A549 (cell line): ENCODE data around the gene PIAS4. TPM values are rescaled to one million over a fixed set of nuclear protein-coding genes. Genes with fewer than 3 reads are reported as not detected.
A peak's percentile ranks its signal among the peaks of the same experiment; 100 is the strongest.

ENCODE experiments used
- ATAC-seq, 2 experiments: fragments of 200-7000 bp in 1 of 2; fragments of >200 bp in 1 of 2; cut with Nextera tagmentation in 1 of 2; cut with Tn5 transposase in 1 of 2; 3 replicates each; pipeline versions ENCODE4 v1.8.0 to v1.9.1; 2018 to 2020; ENCODE audit warnings: mild to moderate bottlenecking in 1 of 2, moderate library complexity in 1 of 2
- CTCF ChIA-PET: fragments of 300-600 bp; sonication (Branson Sonifier 250); formaldehyde crosslinking; extraction: SDS; loops from one replicate; lab custom pipeline; 2021; ENCODE audit warnings: antibody characterized with exemption, inconsistent platforms; lab: Yijun Ruan, JAX
- POLR2A ChIA-PET: fragments of 350-600 bp; formaldehyde crosslinking; extraction: SDS; loops from one replicate; lab custom pipeline; 2021; ENCODE audit warnings: antibody characterized with exemption, inconsistent platforms; lab: Yijun Ruan, JAX
- DNase-seq, 2 experiments: peaks; one replicate each; pipeline versions ENCODE4 v3.0.0 to v3.0.0-alpha.2; 2011 to 2016; ENCODE audit warnings: low read depth in 1 of 2, low spot score in 1 of 2
- FAIRE-seq: peaks from 2 replicates; lab custom pipeline; 2011; peaks lifted over from hg19 to GRCh38; lab: Jason Lieb, UNC
- H3K27ac ChIP-seq, 2 experiments: fragments of >200 bp; sonication (Bioruptor Twin); formaldehyde crosslinking; 3 replicates each; pipeline ENCODE4 v1.5.1; 2016 to 2017
- H3K4me1 ChIP-seq: fragments of >200 bp; sonication (Bioruptor Twin); formaldehyde crosslinking; 3 replicates; pipeline ENCODE4 v1.6.1; 2016
- H3K4me2 ChIP-seq: fragments of >200 bp; sonication (Bioruptor Twin); formaldehyde crosslinking; 3 replicates; pipeline ENCODE4 v1.6.1; 2016
- H3K4me3 ChIP-seq: fragments of >200 bp; sonication (Bioruptor Twin); formaldehyde crosslinking; 3 replicates; pipeline ENCODE4 v1.5.1; 2016
- H3K9me3 ChIP-seq: fragments of >200 bp; sonication (Bioruptor Twin); formaldehyde crosslinking; 3 replicates; pipeline ENCODE4 v1.6.1; 2016
- CBX8 ChIP-seq: fragments of 200-600 bp; sonication (generic); IDR thresholded peaks from 2 replicates; pipeline ENCODE4 v1.6.1; 2016
- EP300 ChIP-seq, 2 experiments: fragments of >200 bp; sonication (Bioruptor Twin); formaldehyde crosslinking; IDR thresholded peaks; 2 replicates in 1 of 2; 3 replicates in 1 of 2; pipeline ENCODE4 v1.6.1; 2016 to 2017
- FOSB ChIP-seq: fragments of 250-450 bp; sonication (Bioruptor Pico); IDR thresholded peaks from 2 replicates; pipeline ENCODE4 v1.5.0; 2020; ENCODE audit warnings: mild to moderate bottlenecking, moderate library complexity
- FOSL2 ChIP-seq, 2 experiments: fragments of 450-650 bp in 1 of 2; fragments of >200 bp in 1 of 2; sonication (Bioruptor Twin) in 1 of 2; formaldehyde crosslinking; IDR thresholded peaks; 2 replicates each; pipeline versions ENCODE4 v1.5.0 to v1.6.1; 2016 to 2020; ENCODE audit warnings: mild to moderate bottlenecking in 1 of 2, moderate library complexity in 1 of 2
- FOXS1 ChIP-seq: fragments of 250-450 bp; sonication (Bioruptor Pico); IDR thresholded peaks from 2 replicates; pipeline ENCODE4 v1.5.0; 2020; ENCODE audit warnings: mild to moderate bottlenecking, moderate library complexity
- HEYL ChIP-seq: fragments of 250-450 bp; sonication (Bioruptor Pico); IDR thresholded peaks from 2 replicates; pipeline ENCODE4 v1.8.0; 2021; ENCODE audit warnings: mild to moderate bottlenecking, moderate library complexity
- HOXB13 ChIP-seq: fragments of 250-450 bp; sonication (Bioruptor Pico); IDR thresholded peaks from 2 replicates; pipeline ENCODE4 v1.5.0; 2020; ENCODE audit warnings: low read depth, mild to moderate bottlenecking, moderate library complexity
- HOXB5 ChIP-seq: fragments of 250-450 bp; sonication (Bioruptor Pico); IDR thresholded peaks from 2 replicates; pipeline ENCODE4 v1.5.0; 2020; ENCODE audit warnings: mild to moderate bottlenecking, moderate library complexity
- JUNB ChIP-seq: fragments of >200 bp; sonication (Bioruptor Twin); formaldehyde crosslinking; IDR thresholded peaks from 2 replicates; pipeline ENCODE4 v1.6.1; 2016
- MAX ChIP-seq: IDR thresholded peaks from 2 replicates; pipeline ENCODE4 v1.6.1; 2012
- NR3C1 ChIP-seq: fragments of >200 bp; sonication (Bioruptor Twin); formaldehyde crosslinking; IDR thresholded peaks from 3 replicates; pipeline ENCODE4 v1.6.1; 2017
- TFCP2L1 ChIP-seq: fragments of 250-450 bp; sonication (Bioruptor Pico); IDR thresholded peaks from 2 replicates; pipeline ENCODE4 v1.5.0; 2021; ENCODE audit warnings: mild to moderate bottlenecking
- ZC3H11A ChIP-seq: fragments of 450-650 bp; IDR thresholded peaks from 2 replicates; pipeline ENCODE4 v1.6.1; 2014; ENCODE audit warnings: antibody characterized with exemption, mild to moderate bottlenecking
- WGBS: methylation state at CpG from one replicate; pipeline ENCODE4 v1.1.6; 2017; ENCODE audit errors: missing lambda C conversion rate; 5-methylcytosine and 5-hydroxymethylcytosine counted together
- polyA plus RNA-seq, 4 experiments: library from polyadenylated mRNA; depleted of rRNA in 3 of 4; stranded (reverse); fragments of >200 nt; fragmentation: RNase III in 1 of 4; extraction: RNeasy Plus Mini Kit Qiagen cat#74134 plus additional on column Dnase treatment in 1 of 4; gene quantifications; 2 replicates in 3 of 4; 3 replicates in 1 of 4; pipeline ENCODE4 v1.2.3, GENCODE V29; 2011 to 2017

PIAS4 gene
- polyA plus RNA-seq, 2 of the 4 experiments (the other 2 are of a cell fraction) = 5.2 to 12.8 TPM

- WGBS = 89% methylated on average over 10 of the region's 15 CpGs
- ChIA-PET POLR2A (no interaction called here), CTCF (no interaction called here)
- Histone ChIP-seq H3K4me3 (no peak overlapping the region), H3K27ac (no peak overlapping the region), H3K4me2 (no peak overlapping the region), H3K4me1 (peaks cover 27% of the 10 kb centered on the region), H3K9me3 (no peaks in the 10 kb centered on the region)
- FAIRE-seq = no peak
- TF ChIP-seq HOXB5 (CRISPR knock-in tag) (no peak), FOSB (CRISPR knock-in tag) (no peak), HEYL (no peak), CBX8 (no peak), TFCP2L1 (CRISPR knock-in tag) (no peak)
- no peak for ATAC-seq
- no peak for DNase-seq
Measured at GRCh38 chr19:4049432-4049831, 41.9 kb downstream of the PIAS4 start.

- Histone ChIP-seq H3K27ac (peak overlapping the region; percentile 92 to 94), H3K4me3 (peak overlapping the region; percentile 35; the same call in 1 of the 3 replicates), H3K9me3 (no peaks in the 10 kb centered on the region), H3K4me1 (peaks cover 27% of the 10 kb centered on the region), H3K4me2 (peak overlapping the region; percentile 97)
- peak in 1 of 2 experiments; percentile 39 for DNase-seq
- CTCF ChIA-PET = interaction anchor here (1.1 kb wide), 1 partner anchor 153 kb away, joined by 3 read pairs; no protein-coding TSS in a partner anchor
- ATAC-seq = peak; percentile 55 to 59
- 90% methylated on average over 7 of the region's 15 CpGs for WGBS
- POLR2A ChIA-PET = no interaction called here
- TF ChIP-seq NR3C1 (no peak), TFCP2L1 (CRISPR knock-in tag) (no peak), FOSL2 (IDR thresholded peaks at IDR 0.05) (no peak), FOSL2 (CRISPR knock-in tag; IDR thresholded peaks at IDR 0.05) (peak; percentile 21; the same call in 1 of the 2 replicates), ZC3H11A (no peak)
- no peak for FAIRE-seq
Measured at GRCh38 chr19:4051175-4052101, 43.9 kb downstream of the PIAS4 start.

GRCh38 chr19:4052114-4052992, 44.8 kb downstream of the PIAS4 start:
- H3K4me2 ChIP-seq = peak overlapping the region; percentile 97
- H3K4me1 ChIP-seq = peaks cover 27% of the 10 kb centered on the region
- peak in 1 of 2 experiments; percentile 76 for DNase-seq
- ChIA-PET POLR2A (no interaction called here), CTCF (interaction anchor here (1.0 to 1.1 kb wide), 2 partner anchors 13 to 152 kb away, joined by 3 read pairs; no protein-coding TSS in a partner anchor)
- no peak for FAIRE-seq
- WGBS = 21% methylated on average over 6 of the region's 27 CpGs
- peak; percentile 73 to 79 for ATAC-seq
- no peaks in the 10 kb centered on the region for H3K9me3 ChIP-seq
- peak overlapping the region; percentile 92 to 94 for H3K27ac ChIP-seq
- TF ChIP-seq JUNB = 0 out of 2 replicates have a peak, but pooled peaks have one; percentile 23
- no peak for TF ChIP-seq HOXB5 (CRISPR knock-in tag)
- 0 out of 2 replicates have a peak, but pooled peaks have one; percentile 22 for TF ChIP-seq FOXS1 (CRISPR knock-in tag)
- 0 out of 5 replicates have a peak, but pooled peaks of 1 of the 2 experiments have one; percentile 28 for TF ChIP-seq EP300 (IDR thresholded peaks at IDR 0.05)
- peak overlapping the region; percentile 35 for H3K4me3 ChIP-seq

- FAIRE-seq = no peak
- Histone ChIP-seq H3K27ac (peak overlapping the region; percentile 92 to 94), H3K4me2 (peak overlapping the region; percentile 97)
Measured at GRCh38 chr19:4052993-4053422, 45.5 kb downstream of the PIAS4 start.

More at GRCh38 chr19:4052993-4053422, 45.5 kb downstream of the PIAS4 start:
- DNase-seq (peak in 1 of 2 experiments; percentile 63), ATAC-seq (peak; percentile 38 to 51; a peak in 5 of 6 replicates)
- TF ChIP-seq MAX (0 out of 2 replicates have a peak, but pooled peaks have one; percentile 15), HOXB13 (CRISPR knock-in tag) (no peak)
- CTCF ChIA-PET = interaction anchor here (1.0 to 1.4 kb wide), 2 partner anchors 12 to 87 kb away, joined by 3 read pairs; no protein-coding TSS in a partner anchor
- no peaks in the 10 kb centered on the region for H3K9me3 ChIP-seq
- peak overlapping the region; percentile 35; the same call in 1 of the 3 replicates for H3K4me3 ChIP-seq
- WGBS = 25% methylated on average over 9 of the region's 13 CpGs
- H3K4me1 ChIP-seq = peaks cover 33% of the 10 kb centered on the region
- POLR2A ChIA-PET = no interaction called here
